HG03066 (cell line): ENCODE results near the gene ZMIZ1.
A peak's percentile ranks its signal among the peaks of the same experiment; 100 is the strongest.

ENCODE experiments used
- ATAC-seq: cut with Tn5 transposase; IDR thresholded peaks from one replicate; pipeline ENCODE4 v1.9.1; 2021; ENCODE audit warnings: low read depth; ENCODE audit not compliant: unreplicated experiment

ZMIZ1 gene

DNA sequence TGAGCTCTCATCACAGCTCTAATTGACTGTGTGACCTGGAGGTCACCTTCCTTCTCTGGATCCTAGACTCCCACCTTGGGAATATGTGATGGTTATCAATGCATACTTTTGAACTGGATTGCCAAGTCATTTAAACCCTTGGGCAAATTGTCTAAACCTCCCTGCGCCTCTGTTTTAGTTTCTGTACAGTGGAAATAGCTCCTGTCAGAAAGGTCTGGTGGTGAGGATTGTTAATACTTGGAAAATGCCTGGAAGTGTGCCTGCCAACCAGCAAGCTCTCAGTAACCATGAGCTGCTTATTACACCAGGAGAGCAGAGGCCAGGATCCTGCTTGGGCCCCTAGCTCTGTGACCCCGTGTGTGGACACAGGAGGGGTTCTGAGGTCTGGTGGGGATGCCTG is 169.8 kb downstream of the ZMIZ1 start:
- no peak for ATAC-seq

DNA sequence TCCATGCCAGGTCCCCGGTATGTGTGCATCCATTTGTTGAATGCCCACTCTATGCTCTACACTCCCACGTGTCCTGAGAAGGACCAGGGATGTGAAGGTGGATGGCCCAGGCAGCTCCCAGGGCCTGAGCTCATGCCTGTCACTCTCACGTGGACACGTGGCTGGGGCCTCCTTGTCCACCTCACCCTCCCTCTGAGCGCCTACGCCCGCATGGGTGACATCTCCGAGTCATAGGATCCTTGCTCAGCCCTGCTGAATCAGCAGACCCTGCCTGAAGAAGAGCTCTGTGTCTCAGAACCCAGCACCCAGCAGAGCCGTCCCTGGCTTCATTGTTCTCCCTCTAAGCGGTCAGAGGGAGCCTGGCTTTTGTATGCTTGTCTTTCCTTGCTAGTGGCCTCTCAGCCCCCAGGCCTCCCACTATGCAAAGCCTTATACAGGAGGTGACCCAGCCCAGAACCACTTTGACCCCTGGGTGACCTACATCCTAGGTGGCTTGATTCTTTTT is 170.6 kb downstream of the ZMIZ1 start:
- ATAC-seq = no peak

DNA sequence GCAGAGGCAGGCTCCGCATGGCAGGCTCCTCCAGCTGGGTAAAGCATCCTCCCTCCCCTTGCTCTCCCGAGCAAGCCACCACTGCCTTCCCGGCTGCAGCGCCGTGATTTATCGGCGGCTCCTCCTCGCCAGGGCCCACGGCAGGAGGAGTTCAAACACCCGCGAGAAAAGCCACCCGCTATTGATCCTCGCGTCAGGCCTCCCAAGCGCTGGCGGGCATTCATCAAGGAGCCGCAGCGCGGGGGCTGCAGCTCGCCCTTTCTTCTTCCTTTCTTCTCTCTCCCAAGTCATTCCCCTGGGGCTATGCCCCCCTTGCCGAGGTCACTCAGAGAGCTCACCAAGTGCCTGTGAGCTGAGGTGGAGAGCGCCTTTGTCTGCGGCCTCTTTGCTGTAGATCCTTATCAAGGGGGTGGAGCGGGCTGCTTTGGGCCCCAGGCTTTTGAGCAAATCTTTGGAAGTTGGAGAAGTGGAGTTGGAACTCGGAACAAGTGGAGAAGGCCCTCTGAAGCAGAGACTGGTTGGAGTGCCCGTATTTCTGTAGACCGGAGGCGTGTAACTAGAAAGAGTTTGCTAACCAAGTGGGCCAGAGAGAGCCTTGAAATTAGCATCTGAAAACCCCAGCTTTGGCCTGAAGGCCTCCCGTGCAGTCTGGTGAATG is 171.3 kb downstream of the ZMIZ1 start:
- no peak for ATAC-seq

DNA sequence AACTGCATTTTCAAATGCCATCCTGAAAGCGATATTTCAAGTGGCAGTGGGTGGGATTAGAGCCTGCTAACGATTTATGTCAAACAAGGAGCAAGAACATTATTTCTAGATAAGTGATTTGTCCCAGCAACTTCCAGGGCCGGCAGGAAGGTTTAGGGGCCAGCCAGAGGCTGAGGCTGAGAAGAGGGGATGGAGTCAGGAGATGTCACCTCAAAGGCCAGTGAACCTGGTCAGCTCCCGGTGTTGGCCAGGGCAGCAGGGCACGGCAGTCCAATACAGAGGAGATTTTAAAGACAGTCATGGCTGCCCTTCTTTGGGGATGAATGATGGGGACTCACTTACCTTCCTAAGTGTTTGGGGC is 172.8 kb downstream of the ZMIZ1 start:
- no peak for ATAC-seq

DNA sequence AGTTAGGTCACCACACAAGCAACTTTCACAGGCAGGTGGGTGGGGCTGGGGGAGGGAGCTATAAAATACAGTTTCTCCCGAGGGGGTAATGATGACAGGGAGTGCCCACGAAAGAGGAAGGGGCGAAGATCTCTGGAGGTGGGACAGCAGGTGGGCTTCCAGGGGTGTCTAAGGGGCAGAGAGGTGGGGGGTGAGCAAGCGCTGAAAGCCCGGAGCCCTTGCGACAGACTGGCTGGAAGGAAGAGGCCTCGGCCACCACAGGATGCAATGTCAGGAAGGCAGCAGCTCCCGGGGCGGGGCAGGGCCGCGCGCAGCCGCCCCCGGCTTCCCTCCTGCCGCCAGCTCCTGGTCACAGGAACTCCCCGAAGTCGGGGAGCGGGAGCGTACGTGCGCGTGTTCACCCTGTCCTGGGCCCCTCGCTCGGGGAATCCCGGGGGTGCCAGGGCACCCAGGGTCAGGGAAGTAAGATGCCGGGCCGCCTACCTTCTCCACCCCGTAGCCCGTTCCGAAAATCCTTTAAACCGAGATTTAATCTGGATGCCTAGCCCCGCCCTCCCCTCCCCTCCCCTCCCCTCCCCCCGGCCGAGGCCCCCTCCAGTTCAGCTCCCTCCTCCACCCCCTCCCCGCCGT is 173.3 kb downstream of the ZMIZ1 start:
- no peak for ATAC-seq

DNA sequence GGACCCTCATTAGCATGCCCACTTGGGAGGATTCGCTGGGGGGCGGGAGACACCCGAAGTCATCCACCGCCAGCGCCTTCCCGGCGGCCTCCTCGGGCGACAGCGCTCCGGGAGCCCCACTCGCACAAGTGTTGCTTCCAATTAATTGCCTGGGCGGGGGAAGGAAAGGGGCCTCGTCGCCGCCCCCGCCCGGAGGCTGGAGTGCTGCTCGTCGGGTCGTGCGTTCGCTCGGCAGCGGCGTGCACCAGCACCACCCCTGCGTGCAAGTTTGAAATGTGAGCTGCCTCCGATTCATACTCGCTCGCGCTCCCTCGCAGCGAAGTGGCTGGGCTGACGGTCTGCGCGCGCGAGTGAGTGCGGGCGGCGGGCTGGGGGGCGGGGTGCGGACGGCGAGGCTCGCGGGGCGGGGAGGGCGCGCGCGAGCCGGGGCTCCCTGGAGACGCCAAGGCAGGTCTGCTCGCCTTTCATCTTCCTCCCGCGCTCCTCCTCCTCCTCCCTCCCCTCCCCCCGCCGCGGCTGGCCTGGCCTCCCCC is 173.9 kb downstream of the ZMIZ1 start:
- peak; percentile 27 for ATAC-seq

DNA sequence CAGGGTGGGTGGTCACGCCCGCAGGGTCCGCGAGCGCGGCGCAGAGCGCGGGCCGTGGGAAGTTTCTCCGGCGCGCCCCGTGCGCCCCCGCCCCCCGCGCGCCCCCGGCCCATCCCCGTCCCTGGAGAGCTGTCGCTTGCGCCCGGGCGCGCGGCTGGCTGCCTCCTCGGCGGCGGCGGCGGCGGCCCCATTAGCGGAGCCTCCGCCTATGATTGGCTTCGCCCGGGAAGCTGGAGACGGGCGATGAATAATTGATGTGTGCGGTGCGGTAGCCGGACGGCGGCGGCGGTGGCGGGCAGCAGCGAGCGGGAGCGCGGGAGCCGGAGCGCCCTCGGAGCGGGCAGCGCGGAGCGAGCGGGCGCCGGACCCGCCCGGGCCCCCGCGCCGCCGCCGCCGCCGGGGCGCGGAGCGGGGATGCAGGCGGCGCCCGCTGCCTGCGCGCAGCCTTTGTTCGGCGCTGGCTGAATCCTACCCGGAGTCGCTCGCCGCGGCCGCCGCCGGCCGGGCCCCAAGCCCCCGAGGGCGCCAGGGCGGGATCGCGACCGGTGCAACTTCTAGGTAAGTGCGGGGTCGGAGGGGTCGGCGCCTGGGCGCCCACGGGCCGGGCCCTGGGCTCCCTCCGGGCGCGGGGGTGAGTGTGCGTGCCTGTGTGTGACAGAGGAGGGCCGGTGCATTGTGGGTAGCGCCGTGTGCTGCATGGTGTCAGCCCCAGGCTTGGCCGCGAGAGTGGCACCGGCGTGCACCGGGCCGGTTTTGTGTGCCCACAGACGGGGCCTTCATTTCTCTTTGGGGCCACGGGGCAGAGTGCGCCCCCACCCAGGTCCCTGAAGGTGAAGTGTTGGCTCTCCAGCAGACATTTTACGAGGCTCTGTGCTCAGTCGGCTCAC is 174.7 kb downstream of the ZMIZ1 start:
- ATAC-seq = peak; percentile 40

DNA sequence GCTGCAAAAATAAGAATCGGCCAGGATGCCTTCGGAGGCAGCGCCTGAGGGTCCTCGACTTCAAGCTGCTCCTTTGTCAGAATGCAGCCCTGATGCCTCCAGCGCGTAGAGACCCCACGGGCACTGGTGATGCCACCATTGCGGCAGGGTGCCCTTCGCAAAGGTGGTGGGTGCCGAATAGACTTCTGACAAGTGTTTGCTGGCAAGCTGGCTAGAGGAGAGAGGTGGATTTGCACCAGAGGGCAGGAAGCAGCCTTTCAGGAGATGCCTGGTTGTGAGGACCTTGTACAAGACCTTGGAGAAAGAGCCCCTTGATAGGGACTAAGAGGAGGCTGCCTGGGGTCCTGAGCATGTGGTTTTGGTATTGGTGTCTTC is 175.3 kb downstream of the ZMIZ1 start:
- ATAC-seq = no peak

DNA sequence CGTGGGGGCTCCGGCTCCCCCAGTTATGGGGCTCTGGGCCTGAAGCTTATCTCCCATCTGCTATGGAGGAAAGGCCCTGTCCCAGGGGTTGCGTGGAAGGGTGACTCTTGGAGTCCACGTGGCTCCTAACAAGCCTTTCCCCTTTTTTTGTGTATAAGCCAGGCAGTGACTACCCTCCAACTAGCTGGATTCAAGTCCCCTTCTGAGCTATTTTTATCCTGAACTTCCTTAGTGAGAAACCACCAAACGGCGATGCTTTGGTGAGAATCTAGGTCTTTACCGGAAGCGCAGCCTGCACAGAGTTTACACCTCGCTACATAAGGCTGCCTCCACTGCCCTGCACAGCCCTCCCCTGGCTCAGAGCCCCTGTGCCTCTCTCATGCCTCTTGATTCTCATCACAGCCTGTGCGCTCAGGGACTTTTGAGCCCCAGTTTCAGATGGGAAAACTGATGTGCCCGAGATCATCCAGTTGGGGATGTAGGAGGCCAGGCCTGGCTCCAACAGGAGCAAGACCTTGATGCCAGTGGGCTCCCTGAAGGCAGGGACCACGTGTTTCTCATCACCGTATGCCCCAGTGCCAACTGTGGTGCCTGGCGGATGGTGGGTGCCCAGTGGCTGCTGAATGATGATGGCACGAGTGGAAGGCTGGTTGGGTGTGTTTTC is 176.2 kb downstream of the ZMIZ1 start:
- peak; percentile 26 for ATAC-seq

DNA sequence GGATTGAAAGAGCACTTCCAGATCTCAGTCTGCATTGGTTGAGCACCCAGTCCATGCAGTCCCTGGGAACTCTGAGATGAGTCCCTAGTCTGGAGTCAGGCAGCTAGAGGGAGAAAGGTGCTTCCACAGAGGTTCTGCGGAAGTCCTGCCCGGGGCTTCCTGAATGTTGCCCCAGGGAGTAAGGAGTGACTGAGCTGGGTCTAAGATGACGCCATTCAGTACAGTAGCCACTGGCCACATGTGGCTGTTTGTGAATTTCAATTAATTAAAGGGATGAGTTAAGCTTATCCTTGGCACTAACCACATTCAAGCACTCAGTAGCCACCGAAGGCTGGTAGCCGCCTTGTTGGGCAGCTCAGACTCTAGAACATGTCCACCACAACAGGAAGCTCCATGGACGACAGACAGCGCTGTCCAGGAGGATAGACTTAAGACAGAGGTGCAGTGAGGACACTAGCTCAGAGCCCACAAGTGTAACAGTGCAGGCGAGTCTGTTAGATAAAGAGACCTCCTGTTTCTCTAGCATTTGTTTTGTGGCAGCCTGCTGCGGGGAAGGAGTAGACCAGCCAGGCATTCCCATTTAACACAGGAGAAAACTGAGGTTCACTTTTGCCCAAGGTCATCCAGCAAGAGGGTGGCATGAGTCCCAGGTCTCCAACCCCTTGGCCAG is 176.9 kb downstream of the ZMIZ1 start:
- no peak for ATAC-seq

DNA sequence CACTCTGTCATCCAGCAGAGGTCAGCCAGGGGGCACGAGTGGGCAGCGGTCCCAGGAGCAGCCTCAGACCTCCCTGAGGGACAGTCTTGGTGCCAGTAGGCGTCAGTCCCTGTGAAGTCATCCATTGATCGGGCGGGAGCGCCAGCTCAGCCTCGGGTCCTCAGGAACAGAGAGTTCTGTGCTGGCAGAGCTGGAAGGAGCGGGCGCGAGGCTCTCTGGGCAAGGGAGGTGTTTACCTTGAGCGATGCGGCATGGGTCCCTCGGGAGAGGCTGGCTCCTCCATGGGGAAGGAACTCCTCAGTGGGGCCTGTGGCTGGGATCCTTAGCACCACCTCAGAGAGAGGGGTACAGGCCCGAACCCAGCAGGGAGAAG is 177.4 kb downstream of the ZMIZ1 start:
- no peak for ATAC-seq

DNA sequence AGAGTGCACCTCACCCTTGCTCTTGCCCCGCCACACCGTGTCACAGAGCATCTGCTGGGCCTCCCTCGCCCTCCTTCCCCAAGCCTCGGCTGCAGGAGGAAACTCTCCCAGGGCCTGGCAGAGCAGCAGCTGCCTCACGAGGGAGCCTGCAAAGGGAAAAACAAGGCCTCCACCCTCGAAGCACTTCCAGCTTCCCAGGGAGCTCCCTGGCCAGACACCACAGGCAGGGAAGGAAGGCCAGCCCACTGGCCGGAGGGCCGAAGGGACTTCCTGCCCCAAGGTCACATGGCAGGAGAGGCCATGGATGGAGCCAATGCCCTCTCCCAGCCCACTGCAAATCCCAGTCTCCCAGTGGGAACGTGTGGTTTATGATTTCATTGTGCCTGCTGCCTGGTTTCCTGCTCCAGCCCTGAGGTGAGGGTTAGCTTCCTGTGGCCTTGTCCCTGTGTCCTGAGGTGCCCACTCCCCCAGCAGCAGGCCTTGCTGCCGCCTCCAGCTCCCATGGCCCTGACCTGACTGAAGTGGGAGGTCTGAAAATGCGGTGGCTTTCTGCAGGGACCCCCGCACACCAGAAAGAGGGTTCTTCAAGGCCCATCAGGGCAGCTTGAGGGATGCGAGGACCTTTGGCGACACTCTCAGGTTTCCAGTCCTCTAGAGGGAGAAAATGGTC is 178.0 kb downstream of the ZMIZ1 start:
- ATAC-seq = no peak

DNA sequence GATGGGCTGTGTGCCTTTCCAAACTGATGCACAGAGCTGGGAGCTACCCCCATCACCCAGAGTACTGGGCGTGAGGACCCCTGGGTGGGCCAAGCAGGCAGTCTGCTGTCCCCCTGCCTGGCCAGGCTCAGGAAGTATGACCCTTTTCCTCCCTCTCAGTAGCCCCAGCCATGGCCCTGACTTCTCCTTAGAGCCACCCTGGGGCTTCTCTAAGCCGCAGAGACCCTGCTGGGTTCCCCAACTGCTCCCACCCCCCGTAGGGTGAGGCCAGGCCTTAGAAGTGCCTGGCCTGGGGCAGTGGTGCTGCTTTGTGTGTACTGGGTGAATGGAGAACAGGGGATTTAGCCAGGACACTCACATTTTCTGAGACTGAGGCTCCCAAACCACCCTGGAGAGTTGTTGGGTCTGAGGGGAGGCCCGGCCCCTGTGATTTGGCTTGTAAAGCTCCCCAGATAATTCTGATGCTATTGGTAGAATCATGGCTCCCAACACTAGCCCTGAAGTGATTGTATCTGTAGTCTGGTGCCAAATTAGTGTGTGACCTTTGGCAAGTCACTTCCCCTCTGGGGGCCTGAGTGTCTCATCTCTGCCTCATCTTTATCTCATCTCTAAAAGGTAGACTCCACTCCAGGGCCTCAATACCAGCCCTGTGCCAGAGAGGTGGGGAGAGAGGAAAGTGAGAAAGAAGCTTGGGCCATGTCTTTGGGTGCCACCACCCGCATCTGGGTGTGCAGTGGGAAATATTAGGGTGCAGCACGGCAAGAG is 178.8 kb downstream of the ZMIZ1 start:
- ATAC-seq = no peak

DNA sequence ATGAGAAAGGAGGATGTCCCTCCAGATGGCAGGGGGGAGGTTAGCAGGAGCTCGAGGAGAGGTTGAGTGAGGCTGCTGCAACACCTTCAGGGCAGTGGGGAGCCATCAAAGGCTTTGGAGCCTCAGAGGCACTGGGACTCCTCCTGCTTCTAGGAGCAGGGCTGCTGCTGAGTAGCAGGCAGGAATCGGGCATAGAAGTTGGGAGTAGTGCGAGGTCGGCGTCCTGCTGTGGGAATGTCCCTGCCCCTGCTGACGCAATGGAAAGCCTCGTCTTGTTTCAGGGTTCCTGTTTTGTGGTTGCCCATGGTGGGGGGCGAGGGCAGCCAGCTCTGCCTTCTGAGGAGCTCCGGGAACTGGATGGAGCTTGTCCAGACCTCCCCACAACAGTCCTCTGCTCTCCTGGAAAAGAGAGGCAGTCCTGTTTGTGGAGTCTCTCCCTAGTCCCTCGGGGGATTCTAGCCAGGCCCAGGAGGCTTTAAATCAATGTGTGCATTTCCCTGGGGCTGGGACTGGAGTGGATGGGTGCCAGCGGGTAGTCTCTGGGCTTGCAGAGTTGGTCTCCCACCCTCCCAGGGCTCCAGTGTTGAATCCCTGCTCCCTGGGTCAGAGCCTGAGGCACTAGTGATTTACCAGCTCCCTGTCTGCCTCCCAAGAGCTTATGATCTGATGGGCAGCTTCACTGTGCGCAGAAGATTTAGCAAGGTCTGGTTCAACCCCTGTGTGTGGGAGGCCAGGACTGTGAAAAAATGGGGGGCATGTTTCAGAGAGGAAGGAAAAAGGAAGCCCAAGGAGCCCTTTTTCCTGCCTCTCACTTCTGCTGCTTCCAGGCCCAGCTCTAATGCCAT is 179.8 kb downstream of the ZMIZ1 start:
- no peak for ATAC-seq

DNA sequence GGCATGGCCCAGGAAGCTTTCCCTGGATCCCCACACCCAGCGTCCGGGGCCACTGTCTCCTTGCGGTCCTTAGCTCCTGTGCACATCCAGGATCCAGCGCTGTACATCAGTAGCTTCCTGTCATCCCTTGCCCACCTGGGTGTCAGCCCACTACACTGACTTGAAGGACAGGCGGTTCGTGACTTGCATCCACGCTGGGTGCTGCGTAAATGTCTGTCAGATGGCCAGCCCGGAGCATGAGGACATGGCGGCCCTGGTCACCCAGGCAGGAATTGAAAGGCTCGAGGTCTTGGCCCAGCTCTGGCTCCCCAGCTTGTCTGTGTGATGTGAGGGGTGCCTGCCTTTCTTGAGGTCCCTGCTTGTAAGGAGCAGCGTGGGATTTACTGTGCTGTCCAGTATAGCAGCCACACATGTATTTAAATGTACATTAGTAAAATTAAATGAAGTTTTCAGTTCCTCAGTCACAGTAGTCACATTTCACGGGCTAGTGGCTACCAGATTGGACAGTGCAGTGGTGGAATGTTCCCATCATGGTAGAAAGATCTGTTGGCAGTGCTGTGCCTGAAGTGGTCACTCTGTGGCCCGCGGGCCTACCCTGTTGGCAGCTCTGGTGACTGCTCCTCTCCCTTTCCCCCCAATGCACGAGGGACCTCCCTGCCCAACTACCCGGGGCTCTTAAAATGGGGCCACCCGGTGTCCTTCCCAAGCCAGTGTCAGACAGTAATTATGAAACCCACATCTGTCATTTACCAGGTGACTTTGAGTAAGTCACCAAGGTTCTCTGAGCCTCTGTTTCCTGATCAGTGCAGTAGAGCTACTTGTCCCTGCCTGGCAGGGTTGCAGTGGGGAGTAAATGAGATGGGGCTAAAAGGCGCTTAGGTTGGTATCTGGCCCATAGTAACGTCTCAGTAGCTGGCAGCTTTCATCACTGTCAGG is 180.7 kb downstream of the ZMIZ1 start:
- ATAC-seq = peak; percentile 53

DNA sequence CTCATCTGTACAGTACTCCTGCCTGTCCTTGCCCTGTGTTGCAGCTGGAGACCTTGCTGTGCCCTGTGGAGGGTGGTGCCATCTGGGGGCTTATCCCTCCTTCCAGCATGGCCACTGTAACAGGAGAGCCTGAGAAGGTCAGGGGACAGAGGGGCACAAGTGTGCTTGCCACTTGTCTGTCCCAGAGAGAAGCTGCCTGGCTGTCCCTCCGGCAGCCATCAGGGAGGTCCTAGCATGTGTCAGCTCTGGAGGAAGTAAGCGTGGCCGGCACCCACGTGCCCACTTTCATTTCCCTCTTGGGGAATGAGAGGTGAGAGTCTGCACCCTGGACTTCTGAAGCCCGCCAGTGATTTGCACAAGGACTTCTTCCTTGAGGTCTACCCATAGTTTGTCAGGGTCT is 181.5 kb downstream of the ZMIZ1 start:
- ATAC-seq = peak; percentile 23

DNA sequence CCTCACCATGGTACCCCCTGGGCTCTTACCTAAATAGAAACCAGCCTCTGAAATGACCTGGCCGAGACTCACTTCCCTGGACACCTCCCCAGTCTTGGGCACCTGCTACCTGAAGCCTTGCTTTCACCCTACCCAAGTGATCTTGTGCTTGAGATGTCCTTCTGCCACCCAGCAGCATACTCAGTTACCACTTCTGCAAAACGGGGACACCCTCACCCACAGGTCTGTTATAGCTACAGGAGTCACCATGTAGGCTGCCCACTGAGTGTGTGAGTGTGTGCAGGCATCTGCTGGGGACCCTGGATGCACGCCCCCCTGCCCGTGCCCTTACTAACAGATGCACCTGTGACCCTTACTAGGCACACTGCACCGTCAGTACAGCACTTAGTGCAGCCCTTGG is 183.7 kb downstream of the ZMIZ1 start:
- ATAC-seq = no peak
